ENCODE results near the gene ARHGAP31. TPM values are rescaled to one million over a fixed set of nuclear protein-coding genes. Genes with fewer than 3 reads are reported as not detected.
A peak's percentile ranks its signal among the peaks of the same experiment; 100 is the strongest.

The ARHGAP31 gene
- total and polyA plus RNA-seq, 2 of the 8 experiments (the other 6 are each of a cell fraction or from before 2014, with no cell fraction given): 1.1 to 7.6 TPM

GRCh38 chr3:119382134-119382533 lies 88.0 kb downstream of the ARHGAP31 start:
- WGBS, 2 experiments (ENCODE audit: extremely low coverage in 1 of 2, insufficient coverage in 1 of 2, insufficient read length in 1 of 2, insufficient replicate concordance in 2 of 2, low coverage in 1 of 2, low lambda C conversion rate in 2 of 2, missing lambda C conversion rate in 1 of 2): 95% methylated on average over 7 of the region's 7 CpGs; no CpG with 5 or more reads in 1 of the 2 experiments
- Histone ChIP-seq H3K79me1 (ENCODE audit: low read depth, low read length) (no peaks in the 10 kb centered on the region), H3K56ac (replicated peaks; ENCODE audit: insufficient read length, low read depth, low read length) (no peak overlapping the region), H3K9ac (replicated peaks in 1 of 4; ENCODE audit: extremely low read depth in 1 of 4, low read depth in 3 of 4, low read length in 3 of 4) (no peak overlapping the region), H3K4me3 (ENCODE audit: extremely low read depth in 1 of 4, insufficient read depth in 2 of 4, low read depth in 3 of 4, low read length in 4 of 4) (no peak overlapping the region), H3K14ac (ENCODE audit: insufficient read length) (no peak overlapping the region), H3K27me3 (replicated peaks in 1 of 4; ENCODE audit: control insufficient read depth in 3 of 4, extremely low read depth in 1 of 4, insufficient read depth in 3 of 4, low read length in 3 of 4) (no peaks in the 10 kb centered on the region), H2BK5ac (ENCODE audit: low read depth, low read length) (no peak overlapping the region), H3K36me3 (ENCODE audit: control insufficient read depth in 2 of 4, insufficient read depth in 4 of 4, low read length in 3 of 4) (no peaks in the 10 kb centered on the region), H3K4me2 (ENCODE audit: insufficient read depth in 1 of 2, low read depth in 2 of 2, low read length in 2 of 2) (no peak overlapping the region), H2BK12ac (ENCODE audit: low read depth, low read length) (no peak overlapping the region), H4K20me1 (replicated peaks in 1 of 2; ENCODE audit: control insufficient read depth in 1 of 2, insufficient read depth in 2 of 2, low read length in 2 of 2) (no peaks in the 10 kb centered on the region), H2AK5ac (ENCODE audit: low read depth, low read length) (no peak overlapping the region), H3K9me3 (ENCODE audit: insufficient read depth in 2 of 2, low read depth in 1 of 2, low read length in 1 of 2) (no peaks in the 10 kb centered on the region), H4K5ac (ENCODE audit: insufficient read length, low read depth, low read length) (no peak overlapping the region), H3K18ac (ENCODE audit: extremely low read depth, low read length) (no peak overlapping the region), H3K23ac (ENCODE audit: insufficient read length) (no peak overlapping the region), H3K79me2 (ENCODE audit: control insufficient read depth in 1 of 2, insufficient read depth in 2 of 2, low read length in 2 of 2) (no peaks in the 10 kb centered on the region), H2BK15ac (ENCODE audit: low read length) (no peak overlapping the region), H2AFZ (ENCODE audit: low read length) (no peak overlapping the region), H3K27ac (ENCODE audit: low read depth, low read length) (no peak overlapping the region), H4K91ac (replicated peaks; ENCODE audit: insufficient read length, low read length) (no peak overlapping the region), H2BK120ac (replicated peaks; ENCODE audit: low read depth, low read length) (no peak overlapping the region), H3K4ac (replicated peaks; ENCODE audit: insufficient read length, low read depth, low read length) (no peak overlapping the region), H3K23me2 (ENCODE audit: low read depth, low read length) (no peaks in the 10 kb centered on the region), H3K4me1 (replicated peaks in 1 of 4; ENCODE audit: control insufficient read depth in 3 of 4, insufficient read depth in 4 of 4, low read length in 3 of 4) (peaks cover 0 to 5% (median 0%) of the 10 kb centered on the region in 4 experiments; a peak in 1 of 7 replicates), H4K8ac (ENCODE audit: extremely low read depth, insufficient read depth, low read length) (no peak overlapping the region), H2BK20ac (ENCODE audit: low read length) (no peak overlapping the region)
- ChIA-PET CTCF (ENCODE audit: partially characterized antibody) (interaction anchor here (1.8 to 1.9 kb wide), 2 partner anchors 29 to 108 kb away, joined by 5 to 6 read pairs; no protein-coding TSS in a partner anchor), POLR2A (ENCODE audit: partially characterized antibody) (interaction anchor here (1.6 kb wide), 1 partner anchor 33 kb away, joined by 4 read pairs; no protein-coding TSS in a partner anchor)
- DNase-seq (ENCODE audit: low read depth in 1 of 2, low spot score in 2 of 2) (no peak), FAIRE-seq (no peak)
- TF ChIP-seq ZNF274 (IDR thresholded peaks at IDR 0.05; ENCODE audit: borderline replicate concordance, extremely low read depth, low read length) (no peak), CTCF (IDR thresholded peaks at IDR 0.05; ENCODE audit: control extremely low read depth in 1 of 3, insufficient read depth in 1 of 3, low read depth in 1 of 3, low read length in 3 of 3) (peak; percentile 4 to 21 (median 7); a peak in 2 of 4 replicates), POU5F1 (IDR thresholded peaks at IDR 0.05; ENCODE audit: low read depth, low read length) (no peak), KDM4A (IDR thresholded peaks at IDR 0.05; ENCODE audit: low read depth, low read length, severe bottlenecking) (no peak), RAD21 (IDR thresholded peaks at IDR 0.05 in 1 of 2, conservative IDR thresholded peaks at IDR 0.05 in 1 of 2; ENCODE audit: low read depth in 2 of 2, low read length in 2 of 2) (peak; percentile 25 to 49), JUN (IDR thresholded peaks at IDR 0.05; ENCODE audit: low read depth, low read length) (no peak), GABPA (IDR thresholded peaks at IDR 0.05; ENCODE audit: borderline replicate concordance, insufficient read depth, low read length) (no peak), PHF8 (conservative IDR thresholded peaks at IDR 0.05; ENCODE audit: low read depth, low read length) (no peak), EP300 (IDR thresholded peaks at IDR 0.05; ENCODE audit: borderline replicate concordance in 1 of 2, low read depth in 2 of 2, low read length in 2 of 2) (no peak)

All from H1 (cell line).